ENCODE results near the gene BICDL2. TPM values are rescaled to one million over a fixed set of nuclear protein-coding genes. Genes with fewer than 3 reads are reported as not detected.
"Not testable (repeated sequence)": the region's sequence is repeated elsewhere in the genome, so short reads cannot be mapped to it uniquely, and the experiment has no call there.

The BICDL2 gene, protein sequence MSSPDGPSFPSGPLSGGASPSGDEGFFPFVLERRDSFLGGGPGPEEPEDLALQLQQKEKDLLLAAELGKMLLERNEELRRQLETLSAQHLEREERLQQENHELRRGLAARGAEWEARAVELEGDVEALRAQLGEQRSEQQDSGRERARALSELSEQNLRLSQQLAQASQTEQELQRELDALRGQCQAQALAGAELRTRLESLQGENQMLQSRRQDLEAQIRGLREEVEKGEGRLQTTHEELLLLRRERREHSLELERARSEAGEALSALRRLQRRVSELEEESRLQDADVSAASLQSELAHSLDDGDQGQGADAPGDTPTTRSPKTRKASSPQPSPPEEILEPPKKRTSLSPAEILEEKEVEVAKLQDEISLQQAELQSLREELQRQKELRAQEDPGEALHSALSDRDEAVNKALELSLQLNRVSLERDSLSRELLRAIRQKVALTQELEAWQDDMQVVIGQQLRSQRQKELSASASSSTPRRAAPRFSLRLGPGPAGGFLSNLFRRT
- polyA plus RNA-seq (2011; rRNA removed) (not detected in 2 replicates), polyA minus RNA-seq (2011; rRNA and poly(A)+ RNA removed) (not detected in 2 replicates)

DNA sequence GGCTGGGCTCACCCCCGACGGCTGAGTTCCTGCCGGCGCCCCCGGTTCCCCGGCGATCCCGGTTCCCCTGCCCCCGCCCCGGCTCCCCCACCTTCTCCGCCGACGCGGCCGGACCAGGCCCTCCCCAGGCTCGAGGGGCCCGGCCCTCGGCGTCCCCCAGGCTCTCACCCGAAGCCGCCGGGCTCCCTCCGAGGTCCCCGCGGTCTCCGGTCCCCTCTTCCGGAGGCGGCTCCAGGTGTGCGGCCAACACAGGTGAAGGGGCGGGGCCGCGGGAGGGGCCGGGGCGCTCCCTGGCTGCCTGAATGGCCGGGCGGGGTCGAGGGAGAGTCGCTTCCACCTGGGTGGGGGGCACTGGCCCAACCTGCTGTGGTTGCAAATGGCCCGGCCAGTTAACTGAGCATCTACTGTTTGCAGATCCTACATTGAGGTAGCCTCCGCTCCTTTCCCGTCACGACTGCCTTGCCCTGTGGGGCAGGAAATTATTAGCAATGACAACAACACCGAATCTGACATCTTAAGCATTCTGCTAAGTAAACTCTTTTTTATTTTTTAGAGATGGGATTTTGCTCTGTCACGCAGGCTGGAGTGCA, at the start of gene BICDL2:
TSS of gene BICDL2 (minus strand) at position 219 of the 590 bp plus-strand sequence. CDS start 1,448 bp downstream, outside the sequence.
- CTCF ChIA-PET, result interaction anchor here (0.8 kb wide), 1 partner anchor 98 kb away, joined by 3 read pairs; no protein-coding TSS in a partner anchor
- POLR2A ChIA-PET, result no interaction called here

DNA sequence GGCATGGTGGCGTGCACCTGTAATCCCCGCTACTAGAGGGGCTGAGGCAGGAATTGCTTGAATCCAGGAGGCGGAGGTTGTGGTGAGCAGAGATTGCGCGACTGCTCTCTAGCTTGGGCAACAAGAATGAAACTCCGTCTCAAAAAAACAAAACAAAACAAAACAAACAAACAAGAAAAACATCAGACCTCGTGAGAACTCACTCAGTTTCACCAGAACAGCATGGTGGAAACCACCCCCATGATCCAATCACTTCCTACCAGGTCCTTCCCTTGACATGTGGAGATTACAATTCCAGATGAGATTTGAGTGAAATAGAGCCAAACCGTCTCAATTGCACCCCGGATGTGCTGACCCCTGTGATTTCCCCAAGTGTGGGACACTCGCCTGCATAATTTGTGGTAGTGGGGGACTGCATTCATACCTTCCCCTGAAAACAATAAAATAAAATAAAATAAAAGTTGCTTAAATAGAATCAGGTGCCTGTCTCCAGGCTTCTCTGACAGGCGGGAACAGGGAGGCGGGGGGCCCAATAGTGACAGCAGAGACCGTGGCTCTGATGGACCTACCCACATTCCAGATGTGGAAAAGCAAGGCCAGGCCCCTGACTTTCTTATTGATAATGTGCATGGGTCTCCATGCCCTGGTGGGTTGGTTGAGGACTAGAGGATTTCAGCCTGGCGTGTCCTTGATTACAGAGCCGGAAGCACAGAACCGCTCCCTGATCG, 49.3 kb upstream of the BICDL2 start:
- H3K27me3 ChIP-seq (ENCODE audit: control insufficient read depth, insufficient read depth, low read length), result peaks cover 20% of the 10 kb centered on the region
- TF ChIP-seq, protein P1, sequence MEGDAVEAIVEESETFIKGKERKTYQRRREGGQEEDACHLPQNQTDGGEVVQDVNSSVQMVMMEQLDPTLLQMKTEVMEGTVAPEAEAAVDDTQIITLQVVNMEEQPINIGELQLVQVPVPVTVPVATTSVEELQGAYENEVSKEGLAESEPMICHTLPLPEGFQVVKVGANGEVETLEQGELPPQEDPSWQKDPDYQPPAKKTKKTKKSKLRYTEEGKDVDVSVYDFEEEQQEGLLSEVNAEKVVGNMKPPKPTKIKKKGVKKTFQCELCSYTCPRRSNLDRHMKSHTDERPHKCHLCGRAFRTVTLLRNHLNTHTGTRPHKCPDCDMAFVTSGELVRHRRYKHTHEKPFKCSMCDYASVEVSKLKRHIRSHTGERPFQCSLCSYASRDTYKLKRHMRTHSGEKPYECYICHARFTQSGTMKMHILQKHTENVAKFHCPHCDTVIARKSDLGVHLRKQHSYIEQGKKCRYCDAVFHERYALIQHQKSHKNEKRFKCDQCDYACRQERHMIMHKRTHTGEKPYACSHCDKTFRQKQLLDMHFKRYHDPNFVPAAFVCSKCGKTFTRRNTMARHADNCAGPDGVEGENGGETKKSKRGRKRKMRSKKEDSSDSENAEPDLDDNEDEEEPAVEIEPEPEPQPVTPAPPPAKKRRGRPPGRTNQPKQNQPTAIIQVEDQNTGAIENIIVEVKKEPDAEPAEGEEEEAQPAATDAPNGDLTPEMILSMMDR (IDR thresholded peaks at IDR 0.05; ENCODE audit: low read depth, low read length), result no peak
- no peak overlapping the region for H3K4me3 ChIP-seq (ENCODE audit: low read depth, low read length)
- H3K27ac ChIP-seq (ENCODE audit: low read depth, low read length), result no peak overlapping the region
- no peak for DNase-seq (ENCODE audit: low read depth, low spot score)
- no peaks in the 10 kb centered on the region; the same call in 1 of the 2 replicates for H3K9me3 ChIP-seq (ENCODE audit: control insufficient read depth, insufficient read depth, low read length)
- POLR2A ChIA-PET, result no interaction called here
- CTCF ChIA-PET, result no interaction called here

More for the DNA sequence above, at the start of gene BICDL2:
- H3K27ac ChIP-seq (ENCODE audit: low read depth, low read length), result no peak within 1 kb of the TSS
- no peaks in the 10 kb centered on the region for H3K9me3 ChIP-seq (ENCODE audit: control insufficient read depth, insufficient read depth, low read length)
- peaks cover 73% of the 10 kb centered on the region for H3K27me3 ChIP-seq (ENCODE audit: control insufficient read depth, insufficient read depth, low read length)
- DNase-seq (ENCODE audit: low read depth, low spot score), result no peak
- TF ChIP-seq, protein P1 (IDR thresholded peaks at IDR 0.05; ENCODE audit: low read depth, low read length), result no peak
- H3K4me3 ChIP-seq (ENCODE audit: low read depth, low read length), result no peak within 1 kb of the TSS

DNA sequence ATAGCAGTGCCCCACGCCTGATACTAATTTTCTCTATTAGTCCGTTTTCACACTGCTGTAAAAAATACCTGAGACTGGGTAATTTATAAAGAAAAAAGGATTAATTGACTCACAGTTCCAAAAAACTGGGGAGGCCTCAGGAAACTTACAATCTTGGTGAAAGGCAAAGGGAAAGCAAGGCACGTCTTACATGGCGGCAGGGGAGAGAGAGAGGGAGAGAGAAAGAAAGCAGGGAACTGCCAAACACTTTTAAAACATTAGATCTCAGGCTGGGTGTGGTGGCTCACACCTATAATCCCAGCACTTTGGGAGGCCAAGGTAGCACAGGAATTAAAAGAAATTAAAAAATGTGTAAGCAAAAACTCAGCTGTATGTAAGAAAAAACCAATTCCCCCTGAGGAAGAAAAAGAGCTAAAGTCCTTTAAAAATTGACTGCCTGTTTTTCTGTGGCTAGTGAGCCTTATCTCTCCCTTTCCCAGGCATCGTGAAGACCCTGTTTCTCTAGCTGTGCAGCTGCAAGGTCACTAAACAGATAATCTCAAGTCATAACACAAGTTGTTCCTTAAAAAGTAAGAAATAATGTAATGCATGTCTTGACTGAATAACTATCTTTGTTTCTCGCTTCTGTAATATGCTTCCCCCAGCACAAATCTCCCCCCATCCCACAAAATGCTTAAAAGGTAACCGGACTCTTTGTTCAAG, 48.4 kb upstream of the BICDL2 start:
- no peak overlapping the region for H3K27ac ChIP-seq (ENCODE audit: low read depth, low read length)
- TF ChIP-seq, protein P1 (IDR thresholded peaks at IDR 0.05; ENCODE audit: low read depth, low read length), result no peak
- no peaks in the 10 kb centered on the region; the same call in 1 of the 2 replicates for H3K9me3 ChIP-seq (ENCODE audit: control insufficient read depth, insufficient read depth, low read length)
- peaks cover 25% of the 10 kb centered on the region for H3K27me3 ChIP-seq (ENCODE audit: control insufficient read depth, insufficient read depth, low read length)
- ChIA-PET CTCF (no interaction called here), POLR2A (no interaction called here)
- H3K4me3 ChIP-seq (ENCODE audit: low read depth, low read length), result no peak overlapping the region
- DNase-seq (ENCODE audit: low read depth, low spot score), result no peak

DNA sequence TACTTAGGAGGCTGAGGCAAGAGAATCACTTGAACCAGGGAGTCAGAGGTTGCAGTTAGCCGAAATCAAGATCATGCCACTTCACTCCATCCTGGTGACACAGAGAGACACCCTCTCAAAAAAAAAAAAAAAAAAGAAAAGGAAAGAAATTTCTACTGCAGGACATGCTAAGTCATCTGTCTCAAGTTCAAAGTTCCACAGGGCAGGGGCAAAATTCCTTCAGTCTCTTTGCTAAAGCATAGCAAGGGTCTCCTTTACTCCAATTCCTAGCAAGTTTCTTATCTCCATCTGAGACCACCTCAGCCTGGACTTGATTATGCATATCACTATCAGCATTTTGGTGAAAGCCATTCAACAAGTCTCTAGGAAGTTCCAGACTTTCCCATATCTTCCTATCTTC, 47.7 kb upstream of the BICDL2 start:
- CTCF ChIA-PET, result no interaction called here
- H3K9me3 ChIP-seq (ENCODE audit: control insufficient read depth, insufficient read depth, low read length), result no peaks in the 10 kb centered on the region
- TF ChIP-seq, protein P1 (IDR thresholded peaks at IDR 0.05; ENCODE audit: low read depth, low read length), result no peak
- DNase-seq (ENCODE audit: low read depth, low spot score), result no peak
- no peak overlapping the region for H3K27ac ChIP-seq (ENCODE audit: low read depth, low read length)
- peaks cover 29% of the 10 kb centered on the region for H3K27me3 ChIP-seq (ENCODE audit: control insufficient read depth, insufficient read depth, low read length)
- no peak overlapping the region for H3K4me3 ChIP-seq (ENCODE audit: low read depth, low read length)
- POLR2A ChIA-PET, result interaction anchor here (0.7 kb wide), 2 partner anchors 86 to 724 kb away, joined by 9 read pairs; no protein-coding TSS in a partner anchor

DNA sequence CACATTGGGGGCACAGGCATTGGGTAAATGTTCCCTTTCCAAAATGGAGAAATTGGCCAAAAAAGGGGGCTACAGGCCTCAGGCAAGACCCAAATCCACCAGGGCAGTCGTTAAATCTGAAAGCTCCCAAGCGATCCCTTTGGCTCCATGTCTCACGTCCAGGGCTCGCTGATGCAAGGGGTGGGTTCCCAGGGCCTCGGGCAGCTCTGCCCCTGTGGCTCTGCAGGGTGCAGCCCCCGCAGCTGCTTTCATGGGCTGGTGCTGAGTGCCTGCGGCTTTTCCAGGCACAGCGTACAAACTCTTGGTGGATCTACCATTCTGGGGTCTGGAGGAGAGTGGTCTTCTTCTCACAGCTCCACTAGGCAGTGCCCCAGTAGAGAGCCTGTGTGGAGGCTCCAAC, 46.7 kb upstream of the BICDL2 start:
- DNase-seq (ENCODE audit: low read depth, low spot score); POLR2A ChIA-PET; H3K9me3 ChIP-seq (ENCODE audit: control insufficient read depth, insufficient read depth, low read length); H3K27ac ChIP-seq (ENCODE audit: low read depth, low read length); H3K4me3 ChIP-seq (ENCODE audit: low read depth, low read length): not testable (repeated sequence)
- CTCF ChIA-PET, result interaction anchor here (0.9 kb wide), 1 partner anchor 52 kb away, joined by 3 read pairs; no protein-coding TSS in a partner anchor
- peaks cover 31% of the 10 kb centered on the region for H3K27me3 ChIP-seq (ENCODE audit: control insufficient read depth, insufficient read depth, low read length)

DNA sequence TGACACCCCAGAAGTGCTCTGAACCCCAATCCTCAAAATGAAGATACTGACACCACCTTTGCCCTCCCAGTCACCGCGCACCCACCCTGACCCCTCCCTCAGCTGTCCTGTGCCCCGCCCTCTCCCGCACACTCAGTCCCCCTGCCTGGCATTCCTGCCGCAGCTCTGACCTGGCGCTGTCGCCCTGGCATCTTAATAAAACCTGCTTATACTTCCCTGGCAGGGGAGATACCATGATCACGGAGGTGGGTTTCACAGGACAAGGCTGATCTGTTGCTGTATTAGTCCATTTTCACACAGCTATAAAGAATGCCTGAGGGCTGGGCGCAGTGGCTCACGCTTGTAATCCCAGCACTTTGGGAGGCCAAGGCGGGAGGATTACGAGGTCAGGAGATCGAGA, 45.2 kb upstream of the BICDL2 start:
- POLR2A ChIA-PET; H3K27ac ChIP-seq (ENCODE audit: low read depth, low read length); CTCF ChIA-PET; DNase-seq (ENCODE audit: low read depth, low spot score); H3K4me3 ChIP-seq (ENCODE audit: low read depth, low read length); H3K9me3 ChIP-seq (ENCODE audit: control insufficient read depth, insufficient read depth, low read length): not testable (repeated sequence)
- H3K27me3 ChIP-seq (ENCODE audit: control insufficient read depth, insufficient read depth, low read length), result peaks cover 31% of the 10 kb centered on the region

All from AG04450 (cell line).